Activated naive CD4-positive, alpha-beta T cell treated with anti-CD3 and anti-CD28 coated beads, Interleukin-2, amount 50 U/mL, for 72 hours (primary cell): ENCODE results near the gene BTBD17. TPM values are rescaled to one million over a fixed set of nuclear protein-coding genes. Genes with fewer than 3 reads are reported as not detected.

ENCODE experiments used
- ATAC-seq, 2 donors: fragments of 150-1000 bp; cut with Tn5 transposase; 2 replicates each; pipeline ENCODE4 v1.10.0; 2021; ENCODE audit warnings: mild to moderate bottlenecking in 2 of 2, moderate library complexity in 2 of 2
- DNase-seq, 2 donors: peaks; one replicate each; pipeline ENCODE4 v3.0.0; 2021 to 2022; ENCODE audit warnings: low spot score in 2 of 2
- H3K27ac Mint-ChIP-seq, 2 donors: one replicate each; pipeline ENCODE4 v1.8.0; 2022; ENCODE audit warnings: mild to moderate bottlenecking in 2 of 2, mixed read lengths in 2 of 2
- H3K36me3 Mint-ChIP-seq, 2 donors: one replicate each; pipeline ENCODE4 v1.8.0; 2022; ENCODE audit warnings: mixed read lengths in 2 of 2
- H3K9me3 Mint-ChIP-seq, 2 donors: one replicate each; pipeline ENCODE4 v1.8.0; 2022; ENCODE audit warnings: mixed read lengths in 2 of 2
- total RNA-seq, 2 donors: library from RNA; stranded (reverse); gene quantifications; one replicate each; pipeline ENCODE4 v1.2.3, GENCODE V29; 2022

The BTBD17 gene
- total RNA-seq, 2 donors from 2014 or later: not detected

DNA sequence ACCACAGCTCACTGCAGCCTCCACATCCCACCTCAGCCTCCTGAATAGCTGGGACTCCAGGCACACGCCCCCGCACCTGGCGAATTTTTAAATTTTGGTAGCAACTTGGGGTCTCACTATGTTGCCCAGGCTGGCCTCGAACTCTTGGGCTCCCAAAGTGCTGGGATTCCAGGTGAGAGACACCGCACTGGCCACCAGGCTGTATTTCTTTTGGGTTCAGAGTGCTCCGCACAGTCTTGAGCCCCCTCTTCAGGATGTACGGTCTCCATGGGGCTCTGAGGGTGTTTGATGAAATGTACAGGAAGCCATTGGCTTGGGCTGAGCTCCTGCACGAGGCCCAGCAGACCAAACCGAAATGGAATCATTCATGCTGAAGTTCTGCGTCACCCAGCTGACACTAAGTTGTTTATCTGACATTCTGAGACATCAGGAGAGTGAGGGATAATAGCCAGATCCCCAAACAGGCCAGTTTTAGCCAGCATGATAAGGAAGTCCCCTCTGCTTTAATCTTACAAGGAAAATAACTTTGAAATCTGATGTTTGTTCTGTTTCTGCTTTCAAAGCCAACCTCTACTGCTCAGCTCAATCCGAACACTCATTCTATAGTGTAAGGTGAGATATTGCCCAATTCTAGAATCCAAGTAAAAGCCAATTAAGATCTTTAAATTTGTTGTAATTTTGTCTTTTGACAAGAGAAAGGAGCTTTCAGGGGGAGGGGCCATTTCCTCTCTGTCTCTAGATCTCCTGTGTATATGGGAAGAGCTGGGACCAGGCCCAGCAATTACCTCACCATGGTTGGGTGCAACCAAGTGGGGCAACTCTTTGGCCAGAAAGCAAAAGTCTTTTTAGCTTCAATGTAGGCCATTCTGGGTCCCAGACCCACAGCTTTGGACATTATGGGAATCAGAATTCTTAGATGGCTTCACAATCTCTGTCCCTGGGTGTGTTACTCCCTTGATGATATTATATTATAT is 29.3 kb upstream of the BTBD17 start:
- H3K36me3 Mint-ChIP-seq: no peaks in the 10 kb centered on the region
- no peak for DNase-seq
- ATAC-seq: no peak
- H3K27ac Mint-ChIP-seq: no peak overlapping the region
- H3K9me3 Mint-ChIP-seq: no peaks in the 10 kb centered on the region

DNA sequence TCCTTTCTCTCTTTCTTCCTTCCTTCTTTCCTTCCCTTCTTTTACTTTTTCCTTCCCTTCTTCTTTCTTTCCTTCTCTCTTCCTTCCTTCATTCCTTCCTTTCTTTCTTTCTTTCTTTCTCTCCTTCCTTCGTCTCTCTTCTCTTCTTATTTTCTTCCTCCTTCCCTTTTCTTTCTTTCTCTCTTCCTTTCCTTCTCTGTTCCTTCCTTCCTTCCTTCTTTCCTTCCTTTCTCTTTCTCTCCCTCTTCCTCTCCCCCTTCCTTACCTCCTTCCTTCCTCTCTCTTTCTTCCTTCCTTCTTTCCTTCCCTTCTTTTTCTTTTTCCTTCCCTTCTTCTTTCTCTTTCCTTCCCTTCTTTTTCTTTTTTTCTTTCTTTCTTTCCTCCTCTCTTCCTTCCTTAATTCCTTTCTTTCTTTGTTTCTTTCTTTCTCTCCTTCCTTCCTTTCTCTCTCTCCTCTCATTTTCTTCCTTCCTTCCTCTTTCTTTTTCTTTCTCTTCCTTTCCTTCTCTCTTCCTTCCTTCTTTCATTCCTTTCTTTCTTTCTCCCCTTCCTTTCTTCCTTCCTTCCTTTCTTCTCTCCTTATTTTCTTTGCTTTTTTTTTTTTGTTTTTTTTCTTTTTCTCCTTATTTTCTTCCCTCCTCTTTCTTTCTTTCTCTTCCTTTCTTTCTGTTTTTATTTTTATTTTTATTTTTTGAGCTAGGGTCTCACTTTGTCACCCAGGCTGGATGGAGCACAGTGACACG is 28.4 kb upstream of the BTBD17 start:
- Mint-ChIP-seq H3K36me3 (no peaks in the 10 kb centered on the region), H3K27ac (no peak overlapping the region), H3K9me3 (no peaks in the 10 kb centered on the region)
- no peak for ATAC-seq
- no peak for DNase-seq

DNA sequence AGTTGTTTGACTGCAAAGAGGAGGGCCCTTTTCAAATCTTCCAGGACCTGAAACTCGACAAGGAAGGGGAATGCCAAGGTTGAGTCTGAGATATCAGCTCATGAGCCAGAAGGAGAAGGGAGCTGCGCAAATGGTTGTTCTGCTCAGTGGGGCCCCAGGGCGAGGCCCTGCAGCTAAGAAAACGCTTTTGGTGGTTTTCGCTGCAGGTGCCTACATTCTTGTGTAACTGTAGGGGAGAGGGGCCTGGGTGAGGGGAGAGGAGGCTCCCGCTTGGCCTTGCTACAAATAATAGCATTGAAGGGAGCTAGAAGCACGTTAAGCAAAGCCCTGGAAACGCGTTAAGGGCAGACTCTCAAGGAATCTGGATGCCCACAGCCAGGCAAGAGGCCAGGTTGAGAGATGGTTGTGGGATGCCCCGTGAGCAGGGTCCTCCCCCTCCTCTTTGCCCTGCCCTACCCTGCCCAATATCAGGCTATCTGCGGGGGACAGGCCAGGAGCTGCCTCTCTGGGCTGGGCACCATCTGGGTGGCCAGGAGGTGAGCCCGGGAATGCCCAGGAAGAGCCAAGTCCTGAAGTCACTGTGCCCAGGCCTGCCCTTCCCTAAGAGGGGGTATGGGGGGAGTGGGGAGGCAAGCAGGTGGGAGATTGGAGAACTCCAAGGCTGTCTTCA is 27.6 kb upstream of the BTBD17 start:
- DNase-seq (no peak), ATAC-seq (no peak)
- H3K27ac Mint-ChIP-seq: no peak overlapping the region
- no peaks in the 10 kb centered on the region for H3K9me3 Mint-ChIP-seq
- no peaks in the 10 kb centered on the region for H3K36me3 Mint-ChIP-seq

DNA sequence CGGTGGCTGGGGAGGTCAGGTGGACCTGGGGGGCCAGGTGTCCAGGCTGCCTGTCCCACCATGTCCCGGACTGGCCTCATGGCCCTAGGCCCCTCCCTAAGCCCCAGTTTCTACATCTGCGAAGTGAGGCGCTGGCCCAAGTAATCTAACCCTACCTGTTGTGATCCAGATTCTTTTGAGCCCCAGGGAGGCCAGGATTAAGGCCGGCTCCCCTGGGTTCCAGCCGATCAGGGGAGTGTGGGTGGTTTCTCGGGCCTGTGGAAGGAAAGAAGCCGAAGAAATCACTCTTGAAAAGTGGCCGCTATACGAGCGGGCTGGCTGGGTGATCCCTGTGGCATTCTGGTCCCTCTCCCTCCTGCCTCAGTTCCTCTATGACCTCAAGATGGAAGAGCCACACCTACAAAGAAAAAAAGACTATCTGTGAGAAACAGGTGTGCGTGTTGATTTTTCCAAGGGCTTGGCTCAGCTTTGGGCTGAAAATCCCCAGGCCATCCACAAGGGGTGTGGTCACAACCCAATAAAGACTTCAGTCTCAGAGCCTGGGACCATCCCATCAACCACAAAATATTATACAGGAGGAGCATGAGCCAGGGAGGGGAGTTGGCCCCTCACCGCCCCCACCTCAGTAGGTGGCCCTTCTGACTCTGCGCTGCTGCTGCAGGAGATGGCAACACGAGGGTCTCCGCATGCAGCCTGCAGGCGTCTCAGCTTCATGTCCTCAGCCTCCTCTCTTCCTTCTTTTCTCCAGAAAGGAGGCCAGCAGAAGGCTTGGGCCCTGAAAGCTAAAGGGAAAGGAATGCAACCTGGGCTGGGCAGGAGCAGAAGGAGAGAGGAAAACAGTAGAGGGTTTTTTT is 25.9 kb upstream of the BTBD17 start:
- no peak for ATAC-seq
- Mint-ChIP-seq H3K27ac (no peak overlapping the region), H3K36me3 (no peaks in the 10 kb centered on the region), H3K9me3 (no peaks in the 10 kb centered on the region)
- no peak for DNase-seq

DNA sequence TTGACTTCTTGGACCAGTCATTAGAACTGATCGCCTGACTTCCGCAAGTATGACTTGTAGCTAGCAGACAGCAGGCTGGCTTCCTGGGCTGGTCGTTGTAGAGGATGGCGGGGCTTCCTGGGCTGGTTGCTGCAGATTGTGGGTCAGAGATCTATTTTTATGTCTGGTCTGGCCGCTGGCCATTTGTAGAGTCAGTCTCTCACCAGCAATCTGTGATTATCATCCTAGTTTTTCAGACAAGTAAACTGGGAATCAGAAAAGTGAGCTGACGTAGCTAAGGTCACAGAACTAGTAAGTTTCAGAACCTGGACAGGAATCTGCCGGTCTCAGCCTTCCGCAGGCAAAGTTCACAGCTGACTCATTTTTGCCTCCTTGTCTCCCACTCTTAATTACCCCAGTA is 24.7 kb upstream of the BTBD17 start:
- H3K9me3 Mint-ChIP-seq: no peaks in the 10 kb centered on the region
- H3K36me3 Mint-ChIP-seq: no peaks in the 10 kb centered on the region
- ATAC-seq (no peak), DNase-seq (no peak)
- H3K27ac Mint-ChIP-seq: no peak overlapping the region

DNA sequence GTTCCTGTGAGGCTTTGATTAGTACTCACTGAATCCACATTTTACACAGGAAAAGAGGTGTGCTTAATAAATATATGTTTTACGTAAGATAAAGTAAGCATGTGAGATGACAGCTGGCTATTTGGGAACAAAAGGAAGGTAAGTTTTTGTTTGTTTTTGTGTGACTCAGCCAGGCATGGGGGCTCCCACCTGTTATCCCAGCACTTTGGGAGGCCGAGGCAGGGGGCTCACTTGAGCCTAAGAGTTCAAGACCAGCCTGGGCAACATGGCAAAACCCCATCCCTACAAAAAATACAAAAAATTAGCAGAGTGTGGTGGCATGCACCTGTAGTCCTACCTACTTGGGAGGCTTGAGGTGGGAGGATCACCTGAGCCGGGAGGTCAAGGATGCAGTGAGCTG is 23.5 kb upstream of the BTBD17 start:
- no peak for ATAC-seq
- no peak for DNase-seq
- Mint-ChIP-seq H3K9me3 (no peaks in the 10 kb centered on the region), H3K27ac (peak overlapping the region in 1 of 2 donors; percentile 25), H3K36me3 (no peaks in the 10 kb centered on the region)

DNA sequence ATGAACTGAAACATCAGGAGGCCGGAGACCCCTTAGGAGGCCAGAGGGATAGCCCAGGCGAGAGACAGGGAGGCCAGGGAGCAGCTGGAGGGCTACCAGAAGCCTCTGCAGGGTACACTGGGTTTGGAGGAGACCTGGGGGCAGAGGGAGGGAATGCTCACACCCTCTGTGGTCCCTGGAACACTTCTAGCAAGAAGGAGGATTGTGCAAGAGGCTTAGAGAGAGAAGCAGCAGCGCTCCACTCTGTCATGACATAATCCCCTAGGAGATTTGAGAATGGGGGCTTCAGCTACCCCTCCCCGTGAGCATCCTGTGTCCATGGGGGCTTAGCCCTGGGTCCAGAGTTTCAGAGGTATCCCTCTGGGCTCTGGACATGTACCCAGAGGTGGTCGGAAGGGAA is 21.5 kb upstream of the BTBD17 start:
- ATAC-seq (no peak), DNase-seq (no peak)
- Mint-ChIP-seq H3K36me3 (no peaks in the 10 kb centered on the region), H3K9me3 (no peaks in the 10 kb centered on the region), H3K27ac (no peak overlapping the region)

DNA sequence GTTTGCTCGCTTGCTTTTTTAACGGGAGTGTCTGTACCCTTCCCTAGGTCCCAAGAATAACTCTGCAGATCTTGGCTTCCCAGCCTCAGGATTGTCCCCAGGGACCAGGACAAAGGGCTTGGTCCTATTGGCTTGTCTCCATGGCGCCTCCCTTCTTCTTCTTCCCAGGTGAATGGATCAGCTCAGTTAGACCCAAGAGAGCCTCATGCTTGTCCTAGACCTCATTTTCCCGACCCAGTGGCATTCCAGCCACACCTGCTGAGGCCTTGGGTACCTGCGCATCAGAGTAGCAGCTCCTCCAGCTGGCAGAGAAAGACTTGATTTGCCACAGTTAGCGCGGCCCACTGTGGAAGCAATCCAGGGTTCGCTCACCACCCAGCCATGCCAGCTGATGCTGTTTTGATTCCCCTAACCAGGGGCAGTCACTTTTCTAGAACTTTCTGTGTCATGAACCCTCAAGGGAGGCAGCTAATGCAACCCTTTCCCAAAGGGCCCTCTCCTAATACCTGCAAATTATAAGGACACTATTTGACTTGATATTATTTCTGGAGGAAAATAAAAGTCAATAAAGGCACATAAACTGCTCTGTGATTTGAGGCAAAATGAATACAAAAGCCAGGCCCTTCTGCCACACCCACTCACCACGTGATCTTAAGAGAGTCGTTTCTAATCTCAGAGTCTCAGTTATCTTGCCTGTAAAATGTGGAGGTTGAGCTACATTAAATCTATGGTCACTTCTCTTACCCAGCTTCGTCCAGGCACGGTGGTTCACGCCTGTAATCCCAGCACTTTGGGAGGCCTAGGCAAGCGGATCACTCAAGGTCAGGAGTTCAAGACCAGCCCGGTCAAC is 19.5 kb upstream of the BTBD17 start:
- ATAC-seq: no peak
- H3K9me3 Mint-ChIP-seq: no peaks in the 10 kb centered on the region
- no peaks in the 10 kb centered on the region for H3K36me3 Mint-ChIP-seq
- no peak for DNase-seq
- H3K27ac Mint-ChIP-seq: no peak overlapping the region

DNA sequence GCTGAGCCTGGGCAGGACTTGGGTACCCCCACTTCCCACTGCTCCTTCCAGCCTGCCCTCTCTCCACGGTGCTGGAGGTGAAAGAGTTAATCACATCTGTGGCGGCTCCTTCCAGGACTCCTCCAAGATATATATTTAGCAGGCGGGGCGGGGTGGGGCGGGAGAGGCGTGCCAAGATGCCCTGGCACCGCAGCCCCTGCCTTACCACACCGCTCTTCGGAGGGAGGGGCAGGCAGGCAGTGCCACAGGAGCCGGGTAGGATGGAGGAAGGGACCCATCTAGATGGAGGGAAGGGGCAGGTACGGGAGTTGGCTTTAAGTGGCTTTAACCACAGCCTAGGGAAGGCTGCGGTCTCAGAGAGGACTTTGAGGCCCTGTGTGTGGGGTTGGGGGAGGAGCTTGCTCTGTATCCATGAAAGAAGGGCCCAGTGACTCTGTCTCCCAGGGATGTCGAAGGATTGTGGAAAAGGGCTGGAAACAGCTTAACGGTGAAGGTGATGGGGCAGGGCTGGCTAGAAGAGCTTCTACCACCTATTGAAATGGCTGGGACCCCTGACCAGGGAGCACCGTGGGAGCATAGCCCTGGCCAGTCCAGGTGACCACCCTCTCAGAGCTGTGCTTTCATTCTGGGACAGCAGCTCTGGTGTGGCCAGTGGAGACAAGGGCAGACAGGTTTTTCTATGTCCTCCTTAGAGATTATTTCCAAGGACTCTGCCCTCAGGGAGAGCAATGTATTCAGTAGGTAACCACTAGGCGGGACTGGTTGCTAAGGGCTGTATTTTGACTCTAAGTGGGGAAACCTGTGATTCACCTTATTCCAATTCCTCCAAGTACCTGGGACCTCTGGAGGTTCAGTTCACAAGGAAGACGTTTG is 18.7 kb upstream of the BTBD17 start:
- no peak for DNase-seq
- no peaks in the 10 kb centered on the region for H3K36me3 Mint-ChIP-seq
- H3K9me3 Mint-ChIP-seq: no peaks in the 10 kb centered on the region
- H3K27ac Mint-ChIP-seq: no peak overlapping the region
- no peak for ATAC-seq

DNA sequence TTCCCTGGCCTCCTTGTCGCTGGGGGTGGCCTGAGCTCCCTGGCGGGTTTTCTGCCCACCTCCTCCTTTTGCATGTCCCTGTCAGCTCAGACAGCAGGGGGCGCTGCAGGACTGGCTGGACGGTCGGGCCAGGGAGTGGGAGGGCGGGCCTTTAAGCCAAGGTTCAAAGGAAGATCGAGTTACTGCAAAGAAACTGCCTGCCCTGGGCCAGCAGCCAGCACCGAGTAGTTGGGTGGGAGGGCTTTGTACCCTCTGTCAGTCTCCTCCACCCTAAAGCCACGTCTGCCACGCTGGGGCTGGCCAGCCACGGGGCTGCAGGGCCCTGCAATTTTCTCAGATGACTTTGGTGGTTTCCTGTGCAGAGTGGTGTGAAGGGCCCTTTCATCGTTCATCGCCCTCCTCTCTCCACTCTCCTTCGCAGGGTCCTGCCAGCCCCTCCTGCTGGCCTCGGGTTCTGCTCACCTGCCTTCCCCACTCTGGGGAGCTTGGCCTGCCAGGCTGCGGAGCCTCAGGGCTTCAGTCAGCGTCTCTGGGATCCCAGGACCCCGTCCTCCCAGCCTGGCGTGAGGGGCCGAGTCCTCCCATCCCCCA is 17.9 kb upstream of the BTBD17 start:
- H3K9me3 Mint-ChIP-seq: no peaks in the 10 kb centered on the region
- peak; percentile 79 to 99 for DNase-seq
- peak; percentile 91 to 97 for ATAC-seq
- no peaks in the 10 kb centered on the region for H3K36me3 Mint-ChIP-seq
- no peak overlapping the region for H3K27ac Mint-ChIP-seq

DNA sequence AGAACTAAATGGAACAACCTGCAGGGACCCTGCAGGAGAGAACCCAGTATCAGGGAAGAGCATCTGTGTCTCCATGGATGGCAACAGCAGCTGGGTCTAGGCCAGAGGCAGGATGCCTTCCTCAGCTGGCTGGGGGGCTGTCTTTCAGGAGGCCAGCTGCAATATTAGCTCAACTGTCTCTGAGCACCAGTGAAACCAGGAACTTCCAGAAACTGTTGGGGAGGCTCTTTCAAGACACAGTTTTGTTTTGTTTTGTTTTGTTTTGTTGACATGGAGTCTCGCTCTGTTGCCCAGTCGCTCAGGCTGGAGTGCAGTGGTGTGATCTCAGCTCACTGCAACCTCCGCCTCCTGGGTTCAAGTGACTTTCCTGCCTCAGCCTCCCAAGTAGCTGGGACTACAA is 13.2 kb upstream of the BTBD17 start:
- no peak overlapping the region for H3K27ac Mint-ChIP-seq
- ATAC-seq (no peak), DNase-seq (no peak)
- no peaks in the 10 kb centered on the region for H3K9me3 Mint-ChIP-seq
- no peaks in the 10 kb centered on the region for H3K36me3 Mint-ChIP-seq

DNA sequence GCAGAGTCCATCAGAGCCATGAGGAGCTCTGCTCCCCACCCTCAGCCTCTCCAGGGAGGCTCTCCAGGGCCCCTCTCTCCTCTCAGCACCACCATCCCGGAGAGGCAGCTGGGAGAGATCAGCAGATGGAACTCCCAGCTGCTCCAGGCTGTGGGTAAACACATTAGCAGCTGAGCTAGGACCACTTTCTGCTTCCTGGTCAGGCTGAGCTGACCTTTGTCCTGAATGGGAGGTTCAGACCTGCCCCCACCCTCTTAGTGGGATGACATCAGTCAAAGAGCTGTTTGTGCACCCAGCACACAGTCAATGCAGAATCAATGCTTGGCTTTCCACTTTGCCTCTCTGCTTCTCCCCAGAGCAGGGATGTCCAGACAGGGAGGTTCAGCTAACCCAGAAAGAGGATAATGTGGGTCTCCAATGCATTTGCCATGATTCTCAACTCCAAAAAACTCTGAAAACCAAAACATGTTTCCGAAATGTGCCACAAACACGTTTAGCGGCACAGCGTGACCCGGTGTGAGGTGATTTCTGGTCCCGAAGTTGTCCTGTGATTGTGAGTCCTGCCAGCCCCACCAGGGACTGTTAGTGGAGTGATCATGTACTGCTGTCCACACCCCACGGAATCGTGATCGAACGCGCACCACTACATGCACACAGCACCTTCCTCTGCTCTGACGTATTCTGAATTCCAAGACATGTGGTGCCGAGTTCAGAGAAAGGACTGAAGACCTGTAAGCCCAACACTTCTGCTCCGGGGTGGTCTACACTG is 12.4 kb upstream of the BTBD17 start:
- no peak for ATAC-seq
- Mint-ChIP-seq H3K36me3 (no peaks in the 10 kb centered on the region), H3K27ac (no peak overlapping the region), H3K9me3 (no peaks in the 10 kb centered on the region)
- no peak for DNase-seq

DNA sequence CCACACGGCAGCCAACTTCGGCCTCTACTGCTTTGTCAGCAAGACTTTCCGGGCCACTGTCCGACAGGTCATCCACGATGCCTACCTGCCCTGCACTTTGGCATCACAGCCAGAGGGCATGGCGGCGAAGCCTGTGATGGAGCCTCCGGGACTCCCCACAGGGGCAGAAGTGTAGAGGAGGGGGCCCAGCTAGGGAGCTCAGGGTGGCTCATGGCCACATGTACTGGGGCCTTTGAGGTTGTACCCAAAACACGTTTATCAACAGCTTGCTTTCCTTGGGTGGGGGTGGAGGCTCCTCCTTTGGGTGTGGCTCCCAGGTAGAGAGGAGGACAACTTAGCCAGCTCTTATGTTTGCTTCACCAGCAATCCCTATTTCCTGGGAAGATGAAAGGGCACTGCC is 10.8 kb upstream of the BTBD17 start:
- Mint-ChIP-seq H3K27ac (no peak overlapping the region), H3K36me3 (no peaks in the 10 kb centered on the region), H3K9me3 (no peaks in the 10 kb centered on the region)
- DNase-seq (no peak), ATAC-seq (no peak)

DNA sequence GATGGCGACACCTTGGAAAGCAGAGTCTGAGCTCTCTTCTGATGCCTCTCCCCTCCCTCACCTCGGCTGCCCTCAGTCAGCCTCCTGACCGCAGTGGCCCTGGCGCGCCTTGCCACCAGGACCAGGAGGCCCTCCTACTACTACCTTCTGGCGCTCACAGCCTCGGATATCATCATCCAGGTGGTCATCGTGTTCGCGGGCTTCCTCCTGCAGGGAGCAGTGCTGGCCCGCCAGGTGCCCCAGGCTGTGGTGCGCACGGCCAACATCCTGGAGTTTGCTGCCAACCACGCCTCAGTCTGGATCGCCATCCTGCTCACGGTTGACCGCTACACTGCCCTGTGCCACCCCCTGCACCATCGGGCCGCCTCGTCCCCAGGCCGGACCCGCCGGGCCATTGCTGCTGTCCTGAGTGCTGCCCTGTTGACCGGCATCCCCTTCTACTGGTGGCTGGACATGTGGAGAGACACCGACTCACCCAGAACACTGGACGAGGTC is 10.0 kb upstream of the BTBD17 start:
- no peaks in the 10 kb centered on the region for H3K36me3 Mint-ChIP-seq
- no peak overlapping the region for H3K27ac Mint-ChIP-seq
- ATAC-seq (no peak), DNase-seq (no peak)
- no peaks in the 10 kb centered on the region for H3K9me3 Mint-ChIP-seq
